Natural killer cell treated with Interleukin-12 subunit alpha and Interleukin-12 subunit beta and Interleukin-15 and Interleukin-18, amount 100 ng/mL, for 72 hours (primary cell): ENCODE measurements around the gene FAM181A. TPM values are rescaled to one million over a fixed set of nuclear protein-coding genes. Genes with fewer than 3 reads are reported as not detected.

ENCODE experiments used
- ATAC-seq, 2 donors: fragments of 150-1000 bp; cut with Tn5 transposase in 1 of 2; sonication (Bioruptor Pico), chemical (Tn5 transposase) in 1 of 2; 2 replicates each; pipeline ENCODE4 v1.10.0; 2021
- DNase-seq: peaks from one replicate; pipeline ENCODE4 v3.0.0; 2022; ENCODE audit warnings: low spot score
- H3K27ac Mint-ChIP-seq, 2 donors: 1 replicate in 1 of 2; 2 replicates in 1 of 2; pipeline ENCODE4 v1.8.0; 2022; ENCODE audit warnings: mixed read lengths in 2 of 2, mild to moderate bottlenecking in 1 of 2, moderate library complexity in 1 of 2
- H3K27me3 Mint-ChIP-seq, 2 donors: 1 replicate in 1 of 2; 2 replicates in 1 of 2; pipeline ENCODE4 v1.8.0; 2022; ENCODE audit warnings: mixed read lengths in 2 of 2
- H3K36me3 Mint-ChIP-seq: one replicate; pipeline ENCODE4 v1.8.0; 2022; ENCODE audit warnings: mixed read lengths
- H3K4me1 Mint-ChIP-seq, 2 donors: 1 replicate in 1 of 2; 2 replicates in 1 of 2; pipeline ENCODE4 v1.8.0; 2022; ENCODE audit warnings: low read depth in 2 of 2, mixed read lengths in 2 of 2, mild to moderate bottlenecking in 1 of 2
- H3K4me3 Mint-ChIP-seq: one replicate; pipeline ENCODE4 v1.8.0; 2022; ENCODE audit warnings: mixed read lengths
- H3K9me3 Mint-ChIP-seq: 2 replicates; pipeline ENCODE4 v1.8.0; 2022; ENCODE audit warnings: mixed read lengths
- total RNA-seq, 2 donors: library from RNA; stranded (reverse); gene quantifications; one replicate each; pipeline ENCODE4 v1.2.3, GENCODE V29; 2022

Gene FAM181A
- total RNA-seq, 2 donors from 2014 or later, result not detected

GRCh38 chr14:93895023-93895604 is 32.0 kb upstream of the FAM181A start:
- peaks cover 13 to 18% of the 10 kb centered on the region in 2 donors for H3K27me3 Mint-ChIP-seq
- H3K4me1 Mint-ChIP-seq, result no peaks in the 10 kb centered on the region
- H3K36me3 Mint-ChIP-seq, result no peaks in the 10 kb centered on the region
- DNase-seq (peak; percentile 32), ATAC-seq (no peak)
- H3K27ac Mint-ChIP-seq, result no peak overlapping the region
- no peak overlapping the region for H3K4me3 Mint-ChIP-seq
- no peaks in the 10 kb centered on the region for H3K9me3 Mint-ChIP-seq

DNA sequence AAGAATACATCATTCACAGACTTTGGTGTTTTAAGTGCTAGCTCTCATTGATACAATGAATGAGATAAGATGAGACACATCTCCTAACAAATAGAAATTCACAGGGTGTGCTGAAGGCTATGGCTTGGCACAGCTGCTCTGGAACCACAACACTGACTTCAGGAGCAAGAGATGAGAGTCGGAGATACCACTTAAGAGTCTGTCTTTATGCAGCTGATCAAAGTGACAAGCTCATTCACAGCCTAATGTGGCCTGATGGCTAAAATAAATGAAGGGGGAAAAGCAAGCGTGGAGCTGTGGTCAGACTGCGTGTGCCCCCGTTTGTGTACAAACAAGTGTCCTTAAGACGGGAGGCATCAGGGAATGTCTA is 29.7 kb upstream of the FAM181A start:
- DNase-seq (peak; percentile 6), ATAC-seq (no peak)
- H3K27me3 Mint-ChIP-seq, result peaks cover 7 to 8% of the 10 kb centered on the region in 2 donors
- no peak overlapping the region for H3K4me3 Mint-ChIP-seq
- no peaks in the 10 kb centered on the region for H3K36me3 Mint-ChIP-seq
- H3K9me3 Mint-ChIP-seq, result no peaks in the 10 kb centered on the region
- no peak overlapping the region for H3K27ac Mint-ChIP-seq
- no peaks in the 10 kb centered on the region for H3K4me1 Mint-ChIP-seq

- H3K27me3 Mint-ChIP-seq, result peaks cover 7 to 8% of the 10 kb centered on the region in 2 donors
- no peaks in the 10 kb centered on the region for H3K9me3 Mint-ChIP-seq
- no peak overlapping the region for H3K4me3 Mint-ChIP-seq
- DNase-seq (peak; percentile 1), ATAC-seq (peak in 1 of 2 donors; percentile 12)
- no peaks in the 10 kb centered on the region for H3K4me1 Mint-ChIP-seq
- H3K36me3 Mint-ChIP-seq, result no peaks in the 10 kb centered on the region
- no peak overlapping the region for H3K27ac Mint-ChIP-seq
Measured at GRCh38 chr14:93898081-93898611, 29.0 kb upstream of the FAM181A start.

DNA sequence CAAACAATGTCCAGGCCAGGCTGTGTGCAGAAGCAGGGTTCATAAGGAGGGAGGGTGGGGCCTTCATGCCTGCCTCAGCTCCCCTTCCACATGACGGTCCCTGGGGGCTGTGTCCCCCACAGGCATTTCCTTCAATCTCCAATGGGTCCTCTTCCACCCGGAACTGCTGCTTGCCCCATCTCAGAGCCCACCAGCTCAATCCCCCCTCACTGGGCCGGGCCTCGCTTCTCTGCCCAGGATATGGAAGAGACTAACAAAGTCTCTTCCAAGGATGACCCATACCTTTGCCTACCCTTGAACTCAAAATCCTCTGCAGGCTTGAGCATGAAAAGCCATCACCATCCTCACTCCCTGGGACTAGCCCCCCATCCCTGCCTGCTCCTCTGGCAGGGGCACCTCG is 28.4 kb upstream of the FAM181A start:
- no peaks in the 10 kb centered on the region for H3K9me3 Mint-ChIP-seq
- H3K4me3 Mint-ChIP-seq, result no peak overlapping the region
- no peak overlapping the region for H3K27ac Mint-ChIP-seq
- no peaks in the 10 kb centered on the region for H3K4me1 Mint-ChIP-seq
- no peaks in the 10 kb centered on the region for H3K36me3 Mint-ChIP-seq
- DNase-seq (peak; percentile 54), ATAC-seq (peak in 1 of 2 donors; percentile 12)
- peaks cover 10 to 13% of the 10 kb centered on the region in 2 donors for H3K27me3 Mint-ChIP-seq

DNA sequence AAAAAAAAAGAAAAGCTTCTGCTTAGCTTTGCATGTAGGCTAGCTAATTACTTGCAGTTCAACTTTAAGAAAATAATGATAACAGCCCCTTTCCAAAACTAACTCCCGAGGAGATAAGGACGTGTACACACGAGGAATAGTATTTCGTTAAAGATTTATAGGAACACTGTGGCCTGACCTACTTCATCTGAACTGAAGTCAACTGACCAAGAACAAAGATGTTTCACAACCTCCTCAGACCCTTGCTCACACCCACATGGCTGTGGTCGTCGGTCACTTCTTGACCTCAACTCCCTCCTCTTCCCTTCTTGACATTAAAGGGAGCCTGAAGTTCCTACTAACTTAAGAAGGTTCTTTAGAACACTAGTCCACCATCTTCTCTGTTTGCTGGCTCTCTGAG is 25.3 kb upstream of the FAM181A start:
- Mint-ChIP-seq H3K9me3 (no peaks in the 10 kb centered on the region), H3K36me3 (no peaks in the 10 kb centered on the region), H3K4me1 (no peaks in the 10 kb centered on the region), H3K4me3 (no peak overlapping the region), H3K27me3 (peaks cover 15 to 25% of the 10 kb centered on the region in 2 donors), H3K27ac (no peak overlapping the region)
- ATAC-seq (no peak), DNase-seq (no peak)

GRCh38 chr14:93902619-93903307 is 24.4 kb upstream of the FAM181A start:
- H3K4me1 Mint-ChIP-seq, result no peaks in the 10 kb centered on the region
- no peaks in the 10 kb centered on the region for H3K9me3 Mint-ChIP-seq
- DNase-seq (peak; percentile 34), ATAC-seq (no peak)
- no peak overlapping the region for H3K27ac Mint-ChIP-seq
- no peak overlapping the region for H3K4me3 Mint-ChIP-seq
- H3K36me3 Mint-ChIP-seq, result no peaks in the 10 kb centered on the region
- peaks cover 11 to 25% of the 10 kb centered on the region in 2 donors for H3K27me3 Mint-ChIP-seq

GRCh38 chr14:93903342-93904184 is 23.6 kb upstream of the FAM181A start:
- Mint-ChIP-seq H3K27ac (no peak overlapping the region), H3K4me3 (no peak overlapping the region), H3K9me3 (no peaks in the 10 kb centered on the region), H3K36me3 (no peaks in the 10 kb centered on the region), H3K27me3 (peaks cover 11 to 32% of the 10 kb centered on the region in 2 donors), H3K4me1 (no peaks in the 10 kb centered on the region)
- DNase-seq, result peak; percentile 31
- ATAC-seq, result no peak

DNA sequence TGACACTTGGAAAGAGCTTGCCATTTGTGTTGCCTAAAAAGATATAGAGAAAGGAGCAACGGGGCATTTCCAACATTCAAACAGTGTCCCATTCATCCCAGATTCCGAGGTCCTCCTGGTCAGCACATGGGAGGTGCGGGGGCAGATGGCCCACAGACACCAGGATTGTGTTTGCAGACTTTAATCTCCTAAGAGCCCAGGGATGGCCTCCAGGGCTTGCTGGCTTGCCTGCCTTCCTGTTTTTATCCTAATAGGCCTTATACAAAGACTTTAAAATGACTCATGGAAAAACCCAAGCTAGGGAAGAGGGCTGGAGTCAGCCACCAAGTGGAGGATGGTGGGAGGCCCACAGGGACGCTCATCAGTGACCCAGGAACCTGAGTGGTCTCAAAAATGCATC is 21.5 kb upstream of the FAM181A start:
- Mint-ChIP-seq H3K4me1 (no peaks in the 10 kb centered on the region), H3K27ac (no peak overlapping the region), H3K9me3 (no peaks in the 10 kb centered on the region), H3K36me3 (no peaks in the 10 kb centered on the region), H3K4me3 (no peak overlapping the region), H3K27me3 (peaks cover 11 to 29% of the 10 kb centered on the region in 2 donors)
- ATAC-seq (no peak), DNase-seq (peak; percentile 5)

DNA sequence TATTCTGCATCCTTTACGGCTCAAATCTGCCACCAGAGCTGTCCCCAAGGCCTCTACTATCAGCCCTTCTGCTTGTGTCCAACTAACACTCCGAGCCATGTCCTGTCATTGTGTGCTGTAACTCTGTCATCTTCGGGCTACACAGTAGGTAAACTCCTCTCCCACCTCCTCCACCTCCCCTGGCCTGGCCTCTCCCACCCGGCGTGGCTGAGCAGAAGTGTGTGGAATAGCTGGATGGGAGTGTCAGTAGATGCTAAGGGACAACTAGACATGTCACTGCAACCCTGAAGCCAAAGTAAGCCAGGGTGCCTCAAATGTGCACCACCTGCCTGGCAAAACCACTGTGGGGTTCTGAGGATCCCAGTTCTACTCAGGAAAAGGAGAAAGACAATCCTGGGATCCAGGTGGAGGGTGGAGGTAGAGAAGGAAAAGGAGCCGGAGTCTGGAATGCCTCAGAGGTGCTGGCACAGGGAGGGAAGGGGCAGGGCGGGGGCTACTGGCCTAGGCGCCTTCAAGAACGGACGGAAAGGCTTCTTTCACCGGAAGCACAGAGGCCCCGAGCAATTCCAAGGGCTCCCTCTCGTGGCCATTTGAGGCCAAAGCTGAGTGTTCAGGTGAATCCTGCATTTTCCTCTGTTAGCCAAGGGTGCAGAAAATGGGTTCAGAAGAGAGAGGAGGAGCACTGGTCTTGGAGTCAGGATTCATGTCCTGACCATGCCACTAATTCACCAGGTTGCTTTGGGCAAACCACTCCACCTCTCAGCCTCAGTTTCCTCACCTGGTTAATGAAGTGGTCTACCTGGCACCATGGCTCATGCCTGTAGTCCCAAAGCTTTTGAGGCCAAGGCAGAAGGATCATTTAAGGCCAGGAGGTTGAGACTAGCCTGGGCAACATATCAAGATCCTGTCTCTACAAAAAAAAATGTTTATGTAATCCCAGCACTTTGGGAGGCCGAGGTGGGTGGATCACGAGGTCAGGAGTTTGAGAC is 20.5 kb upstream of the FAM181A start:
- H3K4me1 Mint-ChIP-seq, result no peaks in the 10 kb centered on the region
- H3K27me3 Mint-ChIP-seq, result peaks cover 11 to 25% of the 10 kb centered on the region in 2 donors
- no peaks in the 10 kb centered on the region for H3K9me3 Mint-ChIP-seq
- DNase-seq (peak; percentile 65), ATAC-seq (peak; percentile 63 to 69)
- H3K27ac Mint-ChIP-seq, result no peak overlapping the region
- H3K36me3 Mint-ChIP-seq, result no peaks in the 10 kb centered on the region
- H3K4me3 Mint-ChIP-seq, result no peak overlapping the region

DNA sequence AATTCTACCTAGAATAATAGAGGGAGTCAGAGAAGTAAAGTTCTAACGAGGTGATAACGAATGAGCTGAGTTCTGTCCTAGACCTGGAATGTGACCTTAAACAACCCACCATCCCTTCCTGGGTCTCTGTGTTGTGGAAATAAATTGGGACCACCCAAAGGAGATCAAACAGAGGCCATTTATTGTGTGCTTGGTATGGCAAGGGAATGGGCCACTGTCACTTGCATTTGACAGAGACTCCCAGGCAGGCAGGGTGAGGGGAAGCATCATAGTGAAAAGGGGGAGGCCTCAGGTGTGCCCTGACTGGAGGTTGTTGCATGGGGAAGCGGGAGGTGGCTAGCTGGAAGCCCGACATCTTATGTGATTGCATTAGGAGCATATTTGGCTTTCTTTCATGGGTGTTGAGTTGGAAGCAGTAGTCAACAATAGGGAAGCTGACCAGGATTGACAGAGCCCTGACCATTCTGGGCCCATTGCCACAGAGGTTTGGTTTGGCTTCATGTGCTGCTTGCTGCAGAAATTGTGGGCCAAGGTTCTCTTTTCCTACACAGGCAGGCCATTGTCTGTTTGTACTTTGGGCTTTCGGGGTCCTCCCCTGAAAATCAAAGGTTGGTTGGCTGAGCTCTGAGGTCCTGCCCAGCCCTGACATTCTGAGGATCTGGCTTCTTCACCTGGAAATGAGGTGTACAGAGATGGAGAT is 17.6 kb upstream of the FAM181A start:
- Mint-ChIP-seq H3K27ac (no peak overlapping the region), H3K4me3 (no peak overlapping the region), H3K27me3 (peaks cover 4 to 13% of the 10 kb centered on the region in 2 donors), H3K4me1 (no peaks in the 10 kb centered on the region), H3K36me3 (no peaks in the 10 kb centered on the region), H3K9me3 (peaks cover 4% of the 10 kb centered on the region)
- DNase-seq, result no peak
- ATAC-seq, result no peak

DNA sequence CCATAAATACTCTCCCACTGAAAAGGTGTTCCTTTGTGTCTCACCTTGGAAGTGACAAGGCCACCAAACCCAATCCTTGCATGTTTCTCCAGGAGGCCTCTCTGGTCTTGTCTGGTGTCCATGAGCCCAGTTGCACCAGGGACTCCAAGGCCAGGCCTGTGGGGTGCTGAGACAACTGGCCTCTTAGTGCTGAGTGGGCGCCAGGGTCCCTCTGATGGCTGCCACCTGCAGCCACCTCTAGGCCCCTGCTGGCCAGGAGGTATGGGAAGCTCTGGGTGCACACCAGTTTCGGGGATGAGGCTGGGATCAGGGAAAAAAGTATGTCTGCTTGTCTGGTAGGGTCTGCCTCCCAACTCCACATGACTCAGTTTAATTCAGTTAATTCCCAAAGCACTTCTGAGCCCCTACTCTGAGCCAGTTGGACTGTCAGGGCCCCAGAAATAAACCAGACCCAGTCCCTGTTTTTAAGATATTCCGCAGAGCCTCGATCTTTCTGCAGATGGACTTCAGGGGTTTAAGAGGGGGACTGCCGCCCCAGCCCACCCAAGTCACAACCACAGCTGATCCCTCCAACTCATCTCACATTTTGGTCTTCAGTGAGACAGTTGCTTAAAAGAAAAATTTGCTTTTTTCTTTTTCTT is 15.0 kb upstream of the FAM181A start:
- H3K36me3 Mint-ChIP-seq, result no peaks in the 10 kb centered on the region

DNA sequence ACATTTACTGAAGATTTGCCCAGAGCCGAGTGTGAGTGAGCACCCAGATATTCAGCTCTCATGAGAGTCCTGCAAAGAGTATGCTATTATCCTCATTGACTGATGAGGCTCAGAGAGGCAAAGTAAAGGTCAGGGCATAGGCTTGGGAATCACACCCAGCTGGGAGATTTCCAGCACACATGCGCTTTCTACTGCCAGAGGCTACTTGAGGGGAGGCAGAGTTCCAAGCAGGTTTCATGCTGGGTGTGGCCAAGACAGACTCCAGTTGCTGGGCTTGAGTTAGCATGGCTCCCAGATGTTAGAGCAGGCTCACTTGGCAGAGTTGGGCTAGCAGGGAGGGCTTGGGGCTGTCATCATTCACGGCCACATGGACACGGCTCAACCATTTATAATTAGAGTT is 14.4 kb upstream of the FAM181A start:
- Mint-ChIP-seq H3K9me3 (peaks cover 4% of the 10 kb centered on the region), H3K27ac (no peak overlapping the region), H3K4me3 (no peak overlapping the region), H3K4me1 (no peaks in the 10 kb centered on the region), H3K27me3 (peaks cover 2 to 14% of the 10 kb centered on the region in 2 donors), H3K36me3 (no peaks in the 10 kb centered on the region)
- no peak for ATAC-seq
- DNase-seq, result no peak

More for the DNA sequence above, 15.0 kb upstream of the FAM181A start:
- H3K27me3 Mint-ChIP-seq, result peaks cover 2 to 14% of the 10 kb centered on the region in 2 donors
- ATAC-seq (no peak), DNase-seq (no peak)
- no peak overlapping the region for H3K27ac Mint-ChIP-seq
- H3K9me3 Mint-ChIP-seq, result peaks cover 4% of the 10 kb centered on the region
- no peak overlapping the region for H3K4me3 Mint-ChIP-seq
- H3K4me1 Mint-ChIP-seq, result no peaks in the 10 kb centered on the region
